Esophagus mucosa (tissue), 1 donor: ENCODE measurements around the gene MAZ. TPM values are rescaled to one million over a fixed set of nuclear protein-coding genes. Genes with fewer than 3 reads are reported as not detected.

Experiments
- ATAC-seq: fragments of 200-7000 bp; cut with Tn5 transposase; one replicate; pipeline ENCODE4 v1.9.1; 2020
- total RNA-seq: library from RNA; stranded (reverse); gene quantifications from one replicate; pipeline ENCODE4 v1.2.4, GENCODE V29; 2023
- donor health status: DM: yes; HTN: yes; CAD: no.

Gene MAZ
- total RNA-seq, 1 donor from 2014 or later = 169 TPM

- ATAC-seq = no peak
These were observed 52.0 kb downstream of the MAZ start for GRCh38 chr16:29858149-29858849.

GRCh38 chr16:29858974-29859373, 52.6 kb downstream of the MAZ start:
- no peak for ATAC-seq

GRCh38 chr16:29860218-29860617, 53.9 kb downstream of the MAZ start:
- no peak for ATAC-seq

Other genes with a start within 250 kb of the MAZ start
- gene SPN, start 143.3 kb upstream of the MAZ start, total RNA-seq = 0.60 TPM
- gene QPRT, start 127.3 kb upstream of the MAZ start, total RNA-seq = 0.60 TPM
- gene C16orf54, start 60.5 kb upstream of the MAZ start, total RNA-seq = 0.36 TPM
- gene ZG16, start 28.3 kb upstream of the MAZ start, total RNA-seq = not detected
- 28.7 TPM for gene KIF22, start 15.8 kb upstream of the MAZ start, total RNA-seq
- gene PRRT2, start 5.7 kb downstream of the MAZ start, total RNA-seq = not detected
- gene PAGR1, start 9.6 kb downstream of the MAZ start, total RNA-seq = 13.4 TPM
- 67.9 TPM for gene MVP, start 13.9 kb downstream of the MAZ start, total RNA-seq
- gene CDIPT, start 56.7 kb downstream of the MAZ start, total RNA-seq = 36.9 TPM
- 2.9 TPM for gene SEZ6L2, start 93.0 kb downstream of the MAZ start, total RNA-seq
- gene ASPHD1, start 94.0 kb downstream of the MAZ start, total RNA-seq = 1.00 TPM
- gene KCTD13, start 119.7 kb downstream of the MAZ start, total RNA-seq = 11.1 TPM
- 74.5 TPM for gene TMEM219, start 155.6 kb downstream of the MAZ start, total RNA-seq
- 17.7 TPM for gene TAOK2, start 167.3 kb downstream of the MAZ start, total RNA-seq
- gene HIRIP3, start 189.1 kb downstream of the MAZ start, total RNA-seq = 7.1 TPM
- gene INO80E, start 189.7 kb downstream of the MAZ start, total RNA-seq = 37.0 TPM
- gene DOC2A, start 204.5 kb downstream of the MAZ start, total RNA-seq = 0.20 TPM
- not detected for gene C16orf92, start 216.7 kb downstream of the MAZ start, total RNA-seq
- 0.20 TPM for gene TLCD3B, start 224.7 kb downstream of the MAZ start, total RNA-seq